Gastrocnemius medialis (tissue), 4 donors: ENCODE measurements around the gene YTHDF1.

Experiments
- POLR2A ChIP-seq, 2 donors: fragments of 450-650 bp; IDR thresholded peaks; one replicate each; pipeline ENCODE4 v1.6.1; 2017; ENCODE audit warnings: antibody characterized with exemption in 2 of 2, mild to moderate bottlenecking in 2 of 2, moderate library complexity in 2 of 2
- TF ChIP-seq, protein P1 (sequence below), 5 experiments: fragments of 450-650 bp in 3 of 5; fragments of 200-600 bp in 2 of 5; sonication (generic) in 2 of 5; IDR thresholded peaks in 4 of 5; conservative IDR thresholded peaks in 1 of 5; 1 replicate in 4 of 5; 2 replicates in 1 of 5; pipeline ENCODE4 v1.5.1; 2016 to 2019; ENCODE audit warnings: antibody characterized with exemption in 5 of 5, mild to moderate bottlenecking in 3 of 5, moderate library complexity in 3 of 5

DNA sequence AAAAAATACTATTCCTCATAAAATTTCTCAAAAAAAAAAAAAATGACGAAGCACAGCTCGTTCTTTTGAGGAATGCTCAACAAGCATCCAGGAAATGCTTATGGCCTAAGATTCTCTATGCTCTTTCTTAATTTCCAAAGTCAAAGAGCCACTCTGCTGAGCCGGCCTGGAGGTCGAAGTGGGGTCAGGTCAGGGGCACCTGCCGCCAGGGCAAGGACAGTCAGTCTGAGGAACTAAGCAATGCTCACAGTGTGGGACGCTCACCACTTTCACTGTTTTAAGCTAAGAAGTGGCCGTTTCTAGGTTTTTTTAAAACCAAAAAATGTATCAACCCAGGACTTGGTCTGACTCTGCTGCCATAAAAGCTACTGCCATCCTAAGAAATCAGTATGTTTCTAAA, 17.3 kb downstream of the YTHDF1 start:
- TF ChIP-seq, protein P1, sequence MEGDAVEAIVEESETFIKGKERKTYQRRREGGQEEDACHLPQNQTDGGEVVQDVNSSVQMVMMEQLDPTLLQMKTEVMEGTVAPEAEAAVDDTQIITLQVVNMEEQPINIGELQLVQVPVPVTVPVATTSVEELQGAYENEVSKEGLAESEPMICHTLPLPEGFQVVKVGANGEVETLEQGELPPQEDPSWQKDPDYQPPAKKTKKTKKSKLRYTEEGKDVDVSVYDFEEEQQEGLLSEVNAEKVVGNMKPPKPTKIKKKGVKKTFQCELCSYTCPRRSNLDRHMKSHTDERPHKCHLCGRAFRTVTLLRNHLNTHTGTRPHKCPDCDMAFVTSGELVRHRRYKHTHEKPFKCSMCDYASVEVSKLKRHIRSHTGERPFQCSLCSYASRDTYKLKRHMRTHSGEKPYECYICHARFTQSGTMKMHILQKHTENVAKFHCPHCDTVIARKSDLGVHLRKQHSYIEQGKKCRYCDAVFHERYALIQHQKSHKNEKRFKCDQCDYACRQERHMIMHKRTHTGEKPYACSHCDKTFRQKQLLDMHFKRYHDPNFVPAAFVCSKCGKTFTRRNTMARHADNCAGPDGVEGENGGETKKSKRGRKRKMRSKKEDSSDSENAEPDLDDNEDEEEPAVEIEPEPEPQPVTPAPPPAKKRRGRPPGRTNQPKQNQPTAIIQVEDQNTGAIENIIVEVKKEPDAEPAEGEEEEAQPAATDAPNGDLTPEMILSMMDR (IDR thresholded peaks at IDR 0.05 in 4 of 5, conservative IDR thresholded peaks at IDR 0.05 in 1 of 5): no peak
- TF ChIP-seq POLR2A (IDR thresholded peaks at IDR 0.05): no peak
